Mammary epithelial cell (primary cell): ENCODE results near the gene EPB41L3.

ENCODE experiments used
- EZH2 ChIP-seq: IDR thresholded peaks from 2 replicates; pipeline ENCODE4 v1.6.1; 2012; ENCODE audit warnings: low read length, inconsistent platforms, borderline replicate concordance
- TF ChIP-seq, protein P1 (sequence below), 2 donors: IDR thresholded peaks in 1 of 2; conservative IDR thresholded peaks in 1 of 2; 2 replicates each; pipeline ENCODE4 v1.5.1; 2011 to 2012; ENCODE audit warnings: inconsistent platforms in 2 of 2, low read length in 2 of 2, mild to moderate bottlenecking in 2 of 2, control low read depth in 1 of 2, low read depth in 1 of 2; ENCODE audit not compliant: insufficient read depth in 1 of 2; ENCODE audit errors: extremely low read depth in 1 of 2

GRCh38 chr18:5463831-5464230 is 80.0 kb downstream of the EPB41L3 start:
- TF ChIP-seq, protein P1, sequence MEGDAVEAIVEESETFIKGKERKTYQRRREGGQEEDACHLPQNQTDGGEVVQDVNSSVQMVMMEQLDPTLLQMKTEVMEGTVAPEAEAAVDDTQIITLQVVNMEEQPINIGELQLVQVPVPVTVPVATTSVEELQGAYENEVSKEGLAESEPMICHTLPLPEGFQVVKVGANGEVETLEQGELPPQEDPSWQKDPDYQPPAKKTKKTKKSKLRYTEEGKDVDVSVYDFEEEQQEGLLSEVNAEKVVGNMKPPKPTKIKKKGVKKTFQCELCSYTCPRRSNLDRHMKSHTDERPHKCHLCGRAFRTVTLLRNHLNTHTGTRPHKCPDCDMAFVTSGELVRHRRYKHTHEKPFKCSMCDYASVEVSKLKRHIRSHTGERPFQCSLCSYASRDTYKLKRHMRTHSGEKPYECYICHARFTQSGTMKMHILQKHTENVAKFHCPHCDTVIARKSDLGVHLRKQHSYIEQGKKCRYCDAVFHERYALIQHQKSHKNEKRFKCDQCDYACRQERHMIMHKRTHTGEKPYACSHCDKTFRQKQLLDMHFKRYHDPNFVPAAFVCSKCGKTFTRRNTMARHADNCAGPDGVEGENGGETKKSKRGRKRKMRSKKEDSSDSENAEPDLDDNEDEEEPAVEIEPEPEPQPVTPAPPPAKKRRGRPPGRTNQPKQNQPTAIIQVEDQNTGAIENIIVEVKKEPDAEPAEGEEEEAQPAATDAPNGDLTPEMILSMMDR (conservative IDR thresholded peaks at IDR 0.05 in 1 of 2, IDR thresholded peaks at IDR 0.05 in 1 of 2; ENCODE audit: extremely low read depth in 1 of 2, insufficient read depth in 1 of 2, low read depth in 1 of 2, low read length in 2 of 2) = no peak
- TF ChIP-seq EZH2 = no peak
